ENCODE measurements around the gene TENM4.

DNA sequence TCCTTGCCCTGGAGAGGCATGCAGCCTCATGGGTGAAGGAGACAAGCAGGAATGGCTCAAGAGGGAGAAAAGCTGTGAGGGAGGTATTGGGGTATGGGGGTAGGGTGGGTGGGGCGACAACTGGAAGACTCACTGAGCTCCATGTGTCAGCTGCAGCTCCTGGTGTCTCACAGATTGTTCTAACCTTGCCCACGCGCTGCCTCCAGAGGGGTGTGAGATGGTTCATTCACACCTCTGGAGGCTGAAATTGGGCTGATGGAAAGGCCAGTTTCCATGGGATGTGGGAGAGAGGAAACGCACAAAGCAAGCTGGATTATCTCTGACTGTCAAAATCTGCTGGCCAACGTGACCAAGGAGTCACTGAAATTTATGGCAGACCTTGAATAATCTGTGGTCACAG, 465.7 kb downstream of the TENM4 start:
- TF ChIP-seq, protein P1, sequence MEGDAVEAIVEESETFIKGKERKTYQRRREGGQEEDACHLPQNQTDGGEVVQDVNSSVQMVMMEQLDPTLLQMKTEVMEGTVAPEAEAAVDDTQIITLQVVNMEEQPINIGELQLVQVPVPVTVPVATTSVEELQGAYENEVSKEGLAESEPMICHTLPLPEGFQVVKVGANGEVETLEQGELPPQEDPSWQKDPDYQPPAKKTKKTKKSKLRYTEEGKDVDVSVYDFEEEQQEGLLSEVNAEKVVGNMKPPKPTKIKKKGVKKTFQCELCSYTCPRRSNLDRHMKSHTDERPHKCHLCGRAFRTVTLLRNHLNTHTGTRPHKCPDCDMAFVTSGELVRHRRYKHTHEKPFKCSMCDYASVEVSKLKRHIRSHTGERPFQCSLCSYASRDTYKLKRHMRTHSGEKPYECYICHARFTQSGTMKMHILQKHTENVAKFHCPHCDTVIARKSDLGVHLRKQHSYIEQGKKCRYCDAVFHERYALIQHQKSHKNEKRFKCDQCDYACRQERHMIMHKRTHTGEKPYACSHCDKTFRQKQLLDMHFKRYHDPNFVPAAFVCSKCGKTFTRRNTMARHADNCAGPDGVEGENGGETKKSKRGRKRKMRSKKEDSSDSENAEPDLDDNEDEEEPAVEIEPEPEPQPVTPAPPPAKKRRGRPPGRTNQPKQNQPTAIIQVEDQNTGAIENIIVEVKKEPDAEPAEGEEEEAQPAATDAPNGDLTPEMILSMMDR (IDR thresholded peaks at IDR 0.05): no peak
- TF ChIP-seq POLR2A (IDR thresholded peaks at IDR 0.05): no peak
